ENCODE results near the gene ZNF653. TPM values are rescaled to one million over a fixed set of nuclear protein-coding genes. Genes with fewer than 3 reads are reported as not detected.

ZNF653 gene
- total RNA-seq, 1 experiment from 2014 or later, result 10.3 TPM

GRCh38 chr19:11445141-11445540 lies 60.5 kb downstream of the ZNF653 start (continued):
- TF ChIP-seq ZNF396 (CRISPR knock-in tag; IDR thresholded peaks at IDR 0.05; ENCODE audit: borderline replicate concordance) (no peak), ATF3 (CRISPR knock-in tag; conservative IDR thresholded peaks at IDR 0.05) (no peak), NFATC4 (CRISPR knock-in tag; IDR thresholded peaks at IDR 0.05) (no peak), ESRRA (CRISPR knock-in tag; IDR thresholded peaks at IDR 0.05; ENCODE audit: borderline replicate concordance) (no peak), ZNF219 (CRISPR knock-in tag; IDR thresholded peaks at IDR 0.05; ENCODE audit: borderline replicate concordance) (no peak), SMAD4 (CRISPR knock-in tag; IDR thresholded peaks at IDR 0.05) (no peak), ZNF512 (CRISPR knock-in tag; IDR thresholded peaks at IDR 0.05; ENCODE audit: borderline replicate concordance) (no peak)

- CTCF ChIA-PET, result interaction anchor here (0.9 to 6.5 kb wide), 6 partner anchors 8 to 1028 kb away, joined by 3 to 103 read pairs (median 8); partner anchors contain the start of genes EPOR, ODAD3 and PRKCSH
- Mint-ChIP-seq H3K4me1 (peaks cover 2% of the 10 kb centered on the region; the same call in 1 of the 2 replicates), H3K9me3 (no peaks in the 10 kb centered on the region), H3K27me3 (ENCODE audit: low read depth) (no peaks in the 10 kb centered on the region), H3K36me3 (peaks cover 23% of the 10 kb centered on the region), H3K27ac (peak overlapping the region; percentile 53; the same call in 1 of the 2 replicates), H3K4me3 (no peak overlapping the region)
- POLR2A ChIA-PET, result no interaction called here
- no peak for DNase-seq (ENCODE audit: low spot score)
- TF ChIP-seq JUN (CRISPR knock-in tag; IDR thresholded peaks at IDR 0.05) (no peak), STAT6 (CRISPR knock-in tag; conservative IDR thresholded peaks at IDR 0.05; ENCODE audit: low read depth) (no peak), MYBL2 (CRISPR knock-in tag; IDR thresholded peaks at IDR 0.05) (no peak), PRRX2 (CRISPR knock-in tag; IDR thresholded peaks at IDR 0.05) (no peak)
- ATAC-seq, result no peak
Observed at GRCh38 chr19:11444059-11444458, 61.6 kb downstream of the ZNF653 start.

GRCh38 chr19:11437955-11438354 lies 67.7 kb downstream of the ZNF653 start:
- H3K4me3 Mint-ChIP-seq, result peak overlapping the region; percentile 52
- POLR2A ChIA-PET, result no interaction called here
- H3K36me3 Mint-ChIP-seq, result peaks cover 49% of the 10 kb centered on the region
- H3K4me1 Mint-ChIP-seq, result peaks cover 11% of the 10 kb centered on the region
- no peaks in the 10 kb centered on the region for H3K9me3 Mint-ChIP-seq
- TF ChIP-seq FOXJ3 (CRISPR knock-in tag; IDR thresholded peaks at IDR 0.05; ENCODE audit: borderline replicate concordance), result no peak
- no peak for TF ChIP-seq OVOL2 (CRISPR knock-in tag; IDR thresholded peaks at IDR 0.05; ENCODE audit: borderline replicate concordance)
- no peak for TF ChIP-seq NFE2L1 (CRISPR knock-in tag; IDR thresholded peaks at IDR 0.05)
- TF ChIP-seq ZSCAN18 (CRISPR knock-in tag; IDR thresholded peaks at IDR 0.05), result no peak
- no peak for TF ChIP-seq MLX (CRISPR knock-in tag; IDR thresholded peaks at IDR 0.05)
- TF ChIP-seq ZMAT4 (CRISPR knock-in tag; IDR thresholded peaks at IDR 0.05), result no peak
- no peak for TF ChIP-seq JUN (CRISPR knock-in tag; IDR thresholded peaks at IDR 0.05)
- TF ChIP-seq ZNF532 (CRISPR knock-in tag; IDR thresholded peaks at IDR 0.05; ENCODE audit: borderline replicate concordance), result no peak
- TF ChIP-seq E2F4 (CRISPR knock-in tag; IDR thresholded peaks at IDR 0.05; ENCODE audit: borderline replicate concordance, low read depth), result no peak
- no peak overlapping the region for H3K27ac Mint-ChIP-seq
- DNase-seq (ENCODE audit: low spot score), result no peak
- no peak for ATAC-seq
- CTCF ChIA-PET, result interaction anchor here (4.9 kb wide), 1 partner anchor 57 kb away, joined by 57 read pairs; no protein-coding TSS in a partner anchor
- H3K27me3 Mint-ChIP-seq (ENCODE audit: low read depth), result no peaks in the 10 kb centered on the region
